MM.1S (cell line): ENCODE measurements around the gene SFXN1.

Experiments used
- DNase-seq: peaks from one replicate; pipeline ENCODE4 v3.0.0-alpha.2; 2015
- H2AFZ ChIP-seq: fragments of 300-600 bp; sonication (generic); 2 replicates; pipeline ENCODE4 v1.6.0; 2016; ENCODE audit warnings: antibody characterized with exemption, low read length
- H3F3A ChIP-seq: fragments of 300-600 bp; sonication (generic); 2 replicates; pipeline ENCODE4 v1.6.1; 2016; ENCODE audit warnings: mild to moderate bottlenecking, antibody characterized with exemption, low read length, moderate library complexity, mixed read lengths; ENCODE audit not compliant: insufficient read depth
- H3K27ac ChIP-seq: fragments of 300-600 bp; sonication (generic); 2 replicates; pipeline ENCODE4 v1.5.1; 2016; ENCODE audit warnings: mild to moderate bottlenecking, low read length
- H3K27me3 ChIP-seq: fragments of 300-600 bp; sonication (generic); replicated peaks from 2 replicates; pipeline ENCODE4 v1.6.0; 2016; ENCODE audit warnings: low read length; ENCODE audit not compliant: insufficient read depth
- H3K36me3 ChIP-seq: fragments of 300-600 bp; sonication (generic); replicated peaks from 2 replicates; pipeline ENCODE4 v1.6.1; 2016; ENCODE audit warnings: mild to moderate bottlenecking, low read length, mixed read lengths; ENCODE audit not compliant: insufficient read depth
- H3K4me1 ChIP-seq: fragments of 300-600 bp; sonication (generic); 2 replicates; pipeline ENCODE4 v1.6.1; 2016; ENCODE audit warnings: low read length, mixed read lengths
- H3K4me2 ChIP-seq: fragments of 300-600 bp; sonication (generic); 2 replicates; pipeline ENCODE4 v1.6.0; 2016; ENCODE audit warnings: low read depth, low read length
- H3K4me3 ChIP-seq: fragments of 300-600 bp; sonication (generic); 2 replicates; pipeline ENCODE4 v1.5.1; 2016; ENCODE audit warnings: low read length, mixed read lengths
- H3K79me2 ChIP-seq: fragments of 300-600 bp; sonication (generic); 2 replicates; pipeline ENCODE4 v1.6.1; 2016; ENCODE audit warnings: mixed run types, low read length, mixed read lengths
- H3K9ac ChIP-seq: fragments of 300-600 bp; sonication (generic); 2 replicates; pipeline ENCODE4 v1.6.1; 2016; ENCODE audit warnings: low read length, mixed read lengths
- H3K9me2 ChIP-seq: fragments of 300-600 bp; sonication (generic); replicated peaks from 2 replicates; pipeline ENCODE4 v1.6.1; 2016; ENCODE audit warnings: mild to moderate bottlenecking, low read length, mixed read lengths; ENCODE audit not compliant: insufficient read depth
- H3K9me3 ChIP-seq: fragments of 300-600 bp; sonication (generic); replicated peaks from 2 replicates; pipeline ENCODE4 v1.6.1; 2016; ENCODE audit warnings: mild to moderate bottlenecking, low read length, mixed read lengths; ENCODE audit not compliant: insufficient read depth
- H4K20me1 ChIP-seq: fragments of 300-600 bp; sonication (generic); 2 replicates; pipeline ENCODE4 v1.6.1; 2016; ENCODE audit warnings: mild to moderate bottlenecking, low read length, moderate library complexity, mixed read lengths; ENCODE audit not compliant: insufficient read depth
- CTCF ChIP-seq: fragments of 300-600 bp; sonication (generic); IDR thresholded peaks from 2 replicates; pipeline ENCODE4 v1.5.1; 2016; ENCODE audit warnings: antibody characterized with exemption, low read length, mixed read lengths
- EZH2 ChIP-seq: fragments of 300-600 bp; sonication (generic); optimal IDR thresholded peaks from 2 replicates; pipeline ENCODE3; 2017; ENCODE audit warnings: low read depth, mild to moderate bottlenecking, antibody characterized with exemption, low read length, mixed read lengths
- EZH2phosphoT487 ChIP-seq: fragments of 300-600 bp; sonication (generic); IDR thresholded peaks from 2 replicates; pipeline ENCODE4 v1.6.1; 2018; ENCODE audit warnings: antibody characterized with exemption, low read length

The SFXN1 gene

GRCh38 chr5:175544108-175544511 lies 65.8 kb downstream of the SFXN1 start:
- Histone ChIP-seq H3K27ac (no peak overlapping the region), H3K9me2 (no peaks in the 10 kb centered on the region), H3K27me3 (no peaks in the 10 kb centered on the region), H3K4me1 (peaks cover 1% of the 10 kb centered on the region; the same call in 1 of the 2 replicates), H3K9me3 (no peaks in the 10 kb centered on the region), H2AFZ (no peak overlapping the region), H3K9ac (no peak overlapping the region), H4K20me1 (no peaks in the 10 kb centered on the region), H3F3A (no peaks in the 10 kb centered on the region), H3K79me2 (no peaks in the 10 kb centered on the region), H3K4me2 (no peak overlapping the region), H3K36me3 (no peaks in the 10 kb centered on the region), H3K4me3 (no peak overlapping the region)
- TF ChIP-seq CTCF (no peak), EZH2phosphoT487 (no peak), EZH2 (no peak)
- no peak for DNase-seq

GRCh38 chr5:175544586-175544985 lies 66.2 kb downstream of the SFXN1 start:
- H3K36me3 ChIP-seq: no peaks in the 10 kb centered on the region
- H3F3A ChIP-seq: no peaks in the 10 kb centered on the region
- no peaks in the 10 kb centered on the region for H3K9me3 ChIP-seq
- H3K9me2 ChIP-seq: no peaks in the 10 kb centered on the region
- H3K4me3 ChIP-seq: no peak overlapping the region
- TF ChIP-seq EZH2phosphoT487 (no peak), EZH2 (no peak), CTCF (no peak)
- H3K27ac ChIP-seq: no peak overlapping the region
- no peaks in the 10 kb centered on the region for H3K4me1 ChIP-seq
- no peak overlapping the region for H3K4me2 ChIP-seq
- no peaks in the 10 kb centered on the region for H3K79me2 ChIP-seq
- no peak overlapping the region for H2AFZ ChIP-seq
- H4K20me1 ChIP-seq: no peaks in the 10 kb centered on the region
- DNase-seq: no peak
- H3K27me3 ChIP-seq: no peaks in the 10 kb centered on the region
- H3K9ac ChIP-seq: no peak overlapping the region

GRCh38 chr5:175547842-175548241 lies 69.5 kb downstream of the SFXN1 start:
- H3K4me3 ChIP-seq: no peak overlapping the region
- H3K4me2 ChIP-seq: no peak overlapping the region

More at GRCh38 chr5:175547842-175548241, 69.5 kb downstream of the SFXN1 start:
- no peak overlapping the region for H3K27ac ChIP-seq
- H3K4me1 ChIP-seq: no peaks in the 10 kb centered on the region
- no peaks in the 10 kb centered on the region for H3F3A ChIP-seq
- H3K9ac ChIP-seq: no peak overlapping the region
- no peak for TF ChIP-seq CTCF
- TF ChIP-seq EZH2: no peak
- TF ChIP-seq EZH2phosphoT487: no peak
- no peaks in the 10 kb centered on the region for H3K9me2 ChIP-seq
- H4K20me1 ChIP-seq: no peaks in the 10 kb centered on the region
- no peak for DNase-seq
- H2AFZ ChIP-seq: no peak overlapping the region
- no peaks in the 10 kb centered on the region for H3K9me3 ChIP-seq
- H3K36me3 ChIP-seq: no peaks in the 10 kb centered on the region
- H3K79me2 ChIP-seq: no peaks in the 10 kb centered on the region
- H3K27me3 ChIP-seq: no peaks in the 10 kb centered on the region
